Activated CD8-positive, alpha-beta memory T cell treated with anti-CD3 and anti-CD28 coated beads for 36 hours (primary cell): ENCODE results near the gene PTPN1. TPM values are rescaled to one million over a fixed set of nuclear protein-coding genes. Genes with fewer than 3 reads are reported as not detected.

Experiments
- CTCF ChIA-PET: fragments of 350-600 bp; sonication (Branson Sonifier 250); formaldehyde crosslinking; loops from one replicate; lab custom pipeline; 2021; ENCODE audit warnings: antibody characterized with exemption; lab: Charles Lee
- POLR2A ChIA-PET: fragments of 350-600 bp; sonication (Branson Sonifier 250); formaldehyde crosslinking; loops from one replicate; lab custom pipeline; 2021; ENCODE audit warnings: antibody characterized with exemption; lab: Charles Lee
- total RNA-seq, 2 experiments: library from RNA; stranded (reverse); gene quantifications; one replicate each; pipeline ENCODE4 v1.2.3, GENCODE V29; 2021

The PTPN1 gene
- total RNA-seq, 2 experiments from 2014 or later: 67.9 to 70.5 TPM

GRCh38 chr20:50572938-50573777 lies 63.0 kb downstream of the PTPN1 start:
- POLR2A ChIA-PET: interaction anchor here (0.6 kb wide), 1 partner anchor 514 kb away, joined by 3 read pairs; no protein-coding TSS in a partner anchor
- CTCF ChIA-PET: interaction anchor here (0.5 to 1.8 kb wide), 6 partner anchors 14 to 386 kb away, joined by 3 to 6 read pairs (median 4); no protein-coding TSS in a partner anchor

- POLR2A ChIA-PET: interaction anchor here (0.6 kb wide), 1 partner anchor 515 kb away, joined by 3 read pairs; no protein-coding TSS in a partner anchor
- CTCF ChIA-PET: interaction anchor here (1.1 to 1.8 kb wide), 5 partner anchors 13 to 110 kb away, joined by 3 to 7 read pairs (median 4); no protein-coding TSS in a partner anchor
Measured at GRCh38 chr20:50574108-50574507, 63.9 kb downstream of the PTPN1 start.

- POLR2A ChIA-PET: no interaction called here
- CTCF ChIA-PET: interaction anchor here (1.1 to 1.8 kb wide), 5 partner anchors 10 to 110 kb away, joined by 4 to 7 read pairs (median 5); no protein-coding TSS in a partner anchor
Measured at GRCh38 chr20:50574586-50574985, 64.4 kb downstream of the PTPN1 start.

GRCh38 chr20:50575865-50576720 lies 65.9 kb downstream of the PTPN1 start:
- POLR2A ChIA-PET: no interaction called here
- CTCF ChIA-PET: interaction anchor here (0.6 to 2.3 kb wide), 9 partner anchors 9 to 110 kb away, joined by 3 to 10 read pairs (median 5); no protein-coding TSS in a partner anchor

GRCh38 chr20:50577175-50578018 lies 67.2 kb downstream of the PTPN1 start:
- CTCF ChIA-PET: interaction anchor here (0.9 to 2.3 kb wide), 5 partner anchors 11 to 111 kb away, joined by 3 to 10 read pairs (median 5); no protein-coding TSS in a partner anchor

GRCh38 chr20:50578061-50578777 lies 68.0 kb downstream of the PTPN1 start:
- POLR2A ChIA-PET: interaction anchor here (0.6 kb wide), 1 partner anchor 193 kb away, joined by 4 read pairs; no protein-coding TSS in a partner anchor

More at GRCh38 chr20:50577175-50578018, 67.2 kb downstream of the PTPN1 start:
- POLR2A ChIA-PET: interaction anchor here (0.7 kb wide), 1 partner anchor 150 kb away, joined by 4 read pairs; no protein-coding TSS in a partner anchor

GRCh38 chr20:50578778-50579165 lies 68.6 kb downstream of the PTPN1 start:
- POLR2A ChIA-PET: interaction anchor here (0.6 kb wide), 1 partner anchor 193 kb away, joined by 4 read pairs; no protein-coding TSS in a partner anchor

More at GRCh38 chr20:50578061-50578777, 68.0 kb downstream of the PTPN1 start:
- CTCF ChIA-PET: interaction anchor here (0.9 to 3.2 kb wide), 4 partner anchors 14 to 389 kb away, joined by 3 to 15 read pairs (median 6); no protein-coding TSS in a partner anchor

GRCh38 chr20:50579511-50579910 lies 69.3 kb downstream of the PTPN1 start:
- ChIA-PET CTCF (interaction anchor here (0.7 to 3.2 kb wide), 11 partner anchors 13 to 392 kb away, joined by 3 to 15 read pairs (median 3); partner anchors contain the start of gene PARD6B), POLR2A (no interaction called here)

More at GRCh38 chr20:50578778-50579165, 68.6 kb downstream of the PTPN1 start:
- CTCF ChIA-PET: interaction anchor here (0.9 to 3.2 kb wide), 4 partner anchors 75 to 390 kb away, joined by 3 to 15 read pairs (median 6); no protein-coding TSS in a partner anchor

- ChIA-PET CTCF (interaction anchor here (0.7 to 3.2 kb wide), 11 partner anchors 12 to 393 kb away, joined by 3 to 15 read pairs (median 3); partner anchors contain the start of gene PARD6B), POLR2A (no interaction called here)
Measured at GRCh38 chr20:50580016-50580747, 70.0 kb downstream of the PTPN1 start.

- ChIA-PET CTCF (interaction anchor here (0.6 to 3.2 kb wide), 2 partner anchors 18 to 102 kb away, joined by 4 to 15 read pairs; no protein-coding TSS in a partner anchor), POLR2A (no interaction called here)
Measured at GRCh38 chr20:50580842-50581544, 70.8 kb downstream of the PTPN1 start.

- ChIA-PET CTCF (no interaction called here), POLR2A (no interaction called here)
Measured at GRCh38 chr20:50582092-50582491, 71.9 kb downstream of the PTPN1 start.

- CTCF ChIA-PET: no interaction called here
- POLR2A ChIA-PET: no interaction called here
Measured at GRCh38 chr20:50582591-50583234, 72.5 kb downstream of the PTPN1 start.

GRCh38 chr20:50583442-50584150 lies 73.4 kb downstream of the PTPN1 start:
- CTCF ChIA-PET: interaction anchor here (0.8 to 2.1 kb wide), 3 partner anchors 8 to 105 kb away, joined by 3 to 5 read pairs (median 3); no protein-coding TSS in a partner anchor
- POLR2A ChIA-PET: no interaction called here

GRCh38 chr20:50584687-50585086 lies 74.5 kb downstream of the PTPN1 start:
- ChIA-PET POLR2A (no interaction called here), CTCF (interaction anchor here (1.2 to 2.1 kb wide), 2 partner anchors 10 to 14 kb away, joined by 3 to 5 read pairs; no protein-coding TSS in a partner anchor)
